Mesothelial cell of epicardium (in vitro differentiated cells): ENCODE data around the gene EIF2B5. TPM values are rescaled to one million over a fixed set of nuclear protein-coding genes. Genes with fewer than 3 reads are reported as not detected.
"Not testable (repeated sequence)": the region's sequence is repeated elsewhere in the genome, so short reads cannot be mapped to it uniquely, and the experiment has no call there.

ENCODE experiments used
- DNase-seq, 2 experiments: peaks; one replicate each; pipeline ENCODE4 v3.0.0; 2021; ENCODE audit warnings: low spot score in 2 of 2; ENCODE audit not compliant: unreplicated experiment in 2 of 2
- H3K27ac Mint-ChIP-seq: 2 replicates; pipeline ENCODE4 v1.8.0; 2021; ENCODE audit warnings: mixed read lengths
- H3K27me3 Mint-ChIP-seq: 2 replicates; pipeline ENCODE4 v1.8.0; 2021; ENCODE audit warnings: low read depth, mixed read lengths
- H3K36me3 Mint-ChIP-seq: 2 replicates; pipeline ENCODE4 v1.8.0; 2021; ENCODE audit warnings: mixed read lengths
- H3K4me1 Mint-ChIP-seq: 2 replicates; pipeline ENCODE4 v1.8.0; 2021; ENCODE audit warnings: mixed read lengths
- H3K4me3 Mint-ChIP-seq: 2 replicates; pipeline ENCODE4 v1.8.0; 2021; ENCODE audit warnings: mild to moderate bottlenecking, moderate library complexity, mixed read lengths
- H3K9me3 Mint-ChIP-seq: 2 replicates; pipeline ENCODE4 v1.8.0; 2021; ENCODE audit warnings: mixed read lengths
- total RNA-seq: library from RNA; stranded (reverse); gene quantifications from 3 replicates; pipeline ENCODE4 v1.2.1, GENCODE V29; 2021
- TF ChIP-seq, protein P1 (sequence below): fragments of 200-600 bp; sonication (generic); IDR thresholded peaks from one replicate; pipeline ENCODE4 v1.5.0; 2021; ENCODE audit warnings: antibody characterized with exemption; ENCODE audit not compliant: unreplicated experiment

The EIF2B5 gene
- total RNA-seq, 1 donor from 2014 or later, result 42.2 TPM

DNA sequence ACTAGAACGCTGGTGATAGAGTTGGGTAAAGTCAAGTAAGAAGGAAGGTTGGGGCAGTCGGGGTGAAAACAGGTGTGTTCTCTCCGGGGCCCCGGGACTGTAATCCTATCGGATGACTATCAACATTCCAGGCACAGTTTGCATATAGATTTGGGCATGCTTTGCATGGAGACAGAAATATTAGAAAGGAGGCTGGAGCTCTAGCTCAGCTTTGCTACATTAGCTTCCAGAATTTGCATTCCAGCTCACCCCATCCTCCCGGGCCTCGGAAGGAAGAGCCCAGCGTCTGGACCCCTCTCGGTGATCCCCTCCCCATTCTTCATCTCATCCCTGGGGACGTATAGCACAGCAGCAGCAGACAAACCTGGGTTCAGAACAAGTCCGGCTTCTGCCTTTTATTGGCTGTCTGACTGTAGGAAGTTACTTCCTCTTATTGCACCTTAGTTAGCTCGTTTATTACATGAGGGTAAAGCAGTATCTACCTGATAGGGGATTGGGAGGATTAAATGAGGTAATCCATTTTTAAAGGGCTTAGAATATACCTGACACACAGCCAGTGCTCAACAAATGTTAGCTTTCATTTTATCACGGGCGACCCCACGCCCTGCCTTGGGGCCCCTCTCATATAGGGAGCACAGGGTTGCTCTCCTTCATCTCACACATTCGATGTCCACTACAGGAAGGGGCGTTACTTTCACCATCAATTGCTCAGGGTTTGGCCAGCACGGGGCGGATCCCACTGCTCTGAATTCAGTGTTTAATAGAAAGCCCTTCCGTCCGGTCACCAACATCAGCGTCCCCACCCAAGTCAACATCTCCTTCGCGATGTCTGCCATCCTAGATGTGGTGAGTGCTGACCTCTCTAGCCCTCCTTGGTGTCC is 35.1 kb upstream of the EIF2B5 start:
- Mint-ChIP-seq H3K27me3 (peaks cover 10% of the 10 kb centered on the region), H3K4me1 (no peaks in the 10 kb centered on the region), H3K4me3 (no peak overlapping the region), H3K27ac (no peak overlapping the region), H3K36me3 (no peaks in the 10 kb centered on the region), H3K9me3 (no peaks in the 10 kb centered on the region)
- TF ChIP-seq, protein P1, sequence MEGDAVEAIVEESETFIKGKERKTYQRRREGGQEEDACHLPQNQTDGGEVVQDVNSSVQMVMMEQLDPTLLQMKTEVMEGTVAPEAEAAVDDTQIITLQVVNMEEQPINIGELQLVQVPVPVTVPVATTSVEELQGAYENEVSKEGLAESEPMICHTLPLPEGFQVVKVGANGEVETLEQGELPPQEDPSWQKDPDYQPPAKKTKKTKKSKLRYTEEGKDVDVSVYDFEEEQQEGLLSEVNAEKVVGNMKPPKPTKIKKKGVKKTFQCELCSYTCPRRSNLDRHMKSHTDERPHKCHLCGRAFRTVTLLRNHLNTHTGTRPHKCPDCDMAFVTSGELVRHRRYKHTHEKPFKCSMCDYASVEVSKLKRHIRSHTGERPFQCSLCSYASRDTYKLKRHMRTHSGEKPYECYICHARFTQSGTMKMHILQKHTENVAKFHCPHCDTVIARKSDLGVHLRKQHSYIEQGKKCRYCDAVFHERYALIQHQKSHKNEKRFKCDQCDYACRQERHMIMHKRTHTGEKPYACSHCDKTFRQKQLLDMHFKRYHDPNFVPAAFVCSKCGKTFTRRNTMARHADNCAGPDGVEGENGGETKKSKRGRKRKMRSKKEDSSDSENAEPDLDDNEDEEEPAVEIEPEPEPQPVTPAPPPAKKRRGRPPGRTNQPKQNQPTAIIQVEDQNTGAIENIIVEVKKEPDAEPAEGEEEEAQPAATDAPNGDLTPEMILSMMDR, result no peak
- DNase-seq, result no peak

DNA sequence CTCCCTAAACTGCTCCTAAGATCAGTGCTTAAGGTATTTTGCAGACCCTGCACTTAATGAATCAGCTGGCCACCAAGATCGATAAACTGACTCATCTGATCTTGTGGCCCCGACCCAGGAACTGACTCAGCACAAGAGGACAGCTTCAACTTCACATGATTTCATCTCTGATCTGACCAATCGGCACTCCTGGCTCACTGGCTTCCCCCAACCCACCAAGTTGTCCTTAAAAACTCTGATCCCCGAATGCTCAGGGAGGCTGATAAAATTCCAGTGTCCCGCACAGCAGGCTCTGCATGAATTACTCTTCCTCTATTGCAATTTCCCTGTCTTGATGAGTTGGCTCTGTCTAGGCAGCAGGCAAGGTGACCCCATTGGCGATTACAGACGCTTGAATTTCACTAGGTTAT is 24.8 kb upstream of the EIF2B5 start:
- Mint-ChIP-seq H3K36me3 (no peaks in the 10 kb centered on the region), H3K27me3 (peaks cover 11% of the 10 kb centered on the region), H3K9me3 (no peaks in the 10 kb centered on the region), H3K27ac (no peak overlapping the region), H3K4me1 (no peaks in the 10 kb centered on the region), H3K4me3 (no peak overlapping the region)
- DNase-seq, result no peak
- TF ChIP-seq, protein P1, result no peak

DNA sequence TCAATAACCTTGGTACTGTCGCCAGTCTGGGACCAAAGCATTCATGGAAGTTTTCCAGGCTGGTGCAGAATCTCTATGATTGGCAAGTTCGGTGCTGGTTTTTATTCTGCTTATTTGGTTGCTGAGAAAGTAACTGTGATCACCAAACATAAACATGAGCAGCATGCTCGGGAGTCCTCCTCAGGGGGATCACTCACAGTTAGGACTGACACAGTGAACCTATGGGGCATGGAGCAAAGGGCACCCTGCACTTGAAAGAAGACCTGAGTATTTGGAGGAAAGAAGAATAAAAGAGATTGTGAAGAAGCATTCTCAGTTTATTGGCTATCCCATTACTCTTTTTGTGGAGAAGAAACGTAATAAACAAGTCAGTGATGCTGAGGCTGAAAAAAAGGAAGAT is 19.1 kb upstream of the EIF2B5 start:
- TF ChIP-seq, protein P1, result no peak
- DNase-seq, result no peak

DNA sequence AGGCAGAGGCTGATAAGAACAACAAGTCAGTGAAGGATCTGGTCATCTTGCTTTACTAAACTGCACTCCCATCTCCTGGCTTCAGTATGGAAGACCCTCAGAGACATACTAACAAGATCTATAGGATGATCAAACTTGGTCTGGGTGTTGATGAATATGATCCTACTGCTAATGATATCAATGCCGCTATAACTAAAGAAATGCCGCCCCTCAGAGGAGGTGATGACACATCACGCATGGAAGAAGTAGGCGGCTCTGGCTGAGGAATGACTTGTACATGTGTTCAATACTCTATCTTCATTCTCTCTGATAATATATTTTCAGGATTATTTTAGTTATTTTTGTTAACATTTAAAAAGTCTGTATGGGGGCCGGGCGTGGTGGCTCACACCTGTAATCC is 17.5 kb upstream of the EIF2B5 start:
- no peak for DNase-seq
- H3K4me3 Mint-ChIP-seq, result no peak overlapping the region
- H3K9me3 Mint-ChIP-seq, result no peaks in the 10 kb centered on the region
- TF ChIP-seq, protein P1, result no peak
- no peaks in the 10 kb centered on the region for H3K4me1 Mint-ChIP-seq
- H3K36me3 Mint-ChIP-seq, result no peaks in the 10 kb centered on the region
- H3K27me3 Mint-ChIP-seq, result peaks cover 21% of the 10 kb centered on the region
- H3K27ac Mint-ChIP-seq, result no peak overlapping the region

More for the DNA sequence above, 19.1 kb upstream of the EIF2B5 start:
- Mint-ChIP-seq H3K36me3 (no peaks in the 10 kb centered on the region), H3K4me1 (no peaks in the 10 kb centered on the region), H3K9me3 (no peaks in the 10 kb centered on the region), H3K4me3 (no peak overlapping the region), H3K27ac (no peak overlapping the region), H3K27me3 (peaks cover 21% of the 10 kb centered on the region)

DNA sequence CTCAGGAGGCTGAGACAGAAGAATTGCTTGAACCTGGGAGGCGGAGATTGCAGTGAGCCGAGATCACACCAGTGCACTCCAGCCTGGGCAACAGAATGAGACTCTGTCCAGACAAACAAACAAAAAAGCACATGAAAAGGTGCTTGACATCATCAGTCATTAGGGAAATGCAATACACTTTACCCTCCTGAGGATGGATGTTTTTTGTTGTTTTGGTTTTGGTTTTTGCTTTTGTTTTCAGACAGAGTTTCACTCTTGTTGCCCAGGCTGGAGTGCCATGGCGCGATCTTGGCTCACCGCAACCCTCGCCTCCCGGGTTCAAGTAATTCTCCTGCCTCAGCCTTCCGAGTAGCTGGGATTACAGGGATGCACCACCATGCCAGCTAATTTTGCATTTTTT is 14.1 kb upstream of the EIF2B5 start:
- not testable (repeated sequence) for H3K36me3 Mint-ChIP-seq, H3K4me1 Mint-ChIP-seq, H3K27ac Mint-ChIP-seq, H3K4me3 Mint-ChIP-seq, DNase-seq, H3K9me3 Mint-ChIP-seq
- H3K27me3 Mint-ChIP-seq, result peaks cover 12% of the 10 kb centered on the region

DNA sequence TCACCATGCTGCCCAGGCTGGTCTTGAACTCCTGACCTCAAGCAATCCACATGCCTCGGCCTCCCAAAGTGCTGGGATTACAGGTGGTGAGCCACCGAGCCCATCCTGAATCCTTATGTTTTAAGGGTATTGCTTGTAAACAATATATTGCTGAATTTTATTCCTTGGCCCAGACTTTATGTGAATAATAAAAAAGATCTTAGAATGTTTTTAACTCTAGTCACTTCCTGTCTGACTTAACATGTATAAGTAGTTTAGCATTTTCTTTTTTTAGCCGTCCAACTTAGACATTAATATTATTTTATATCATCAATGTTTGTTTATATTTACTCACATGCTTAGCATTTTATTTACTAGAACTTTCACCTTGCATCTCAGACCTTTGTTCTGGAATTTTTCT is 9.2 kb upstream of the EIF2B5 start:
- TF ChIP-seq, protein P1, result no peak
- Mint-ChIP-seq H3K27me3 (no peaks in the 10 kb centered on the region), H3K4me1 (no peaks in the 10 kb centered on the region), H3K9me3 (no peaks in the 10 kb centered on the region), H3K4me3 (no peak overlapping the region), H3K36me3 (no peaks in the 10 kb centered on the region), H3K27ac (no peak overlapping the region)
- DNase-seq, result no peak
